ENCODE measurements around the gene OPRL1.
"Not testable (repeated sequence)": the region's sequence is repeated elsewhere in the genome, so short reads cannot be mapped to it uniquely, and the experiment has no call there.

OPRL1 gene

DNA sequence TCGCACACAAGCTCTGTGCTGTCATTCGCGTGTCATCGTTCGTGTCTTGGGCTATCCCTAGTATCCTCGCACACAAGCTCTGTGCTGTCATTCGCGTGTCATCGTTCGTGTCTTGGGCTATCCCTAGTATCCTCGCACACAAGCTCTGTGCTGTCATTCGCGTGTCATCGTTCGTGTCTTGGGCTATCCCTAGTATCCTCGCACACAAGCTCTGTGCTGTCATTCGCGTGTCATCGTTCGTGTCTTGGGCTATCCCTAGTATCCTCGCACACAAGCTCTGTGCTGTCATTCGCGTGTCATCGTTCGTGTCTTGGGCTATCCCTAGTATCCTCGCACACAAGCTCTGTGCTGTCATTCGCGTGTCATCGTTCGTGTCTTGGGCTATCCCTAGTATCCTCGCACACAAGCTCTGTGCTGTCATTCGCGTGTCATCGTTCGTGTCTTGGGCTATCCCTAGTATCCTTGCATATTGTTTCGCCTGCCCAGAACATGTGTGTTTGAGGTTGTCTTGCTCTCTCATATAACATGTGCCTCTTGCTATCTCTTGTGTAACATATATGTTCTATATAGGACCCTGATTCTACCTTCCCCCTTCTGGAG is 7.4 kb downstream of the OPRL1 start:
- not testable (repeated sequence) for DNase-seq

DNA sequence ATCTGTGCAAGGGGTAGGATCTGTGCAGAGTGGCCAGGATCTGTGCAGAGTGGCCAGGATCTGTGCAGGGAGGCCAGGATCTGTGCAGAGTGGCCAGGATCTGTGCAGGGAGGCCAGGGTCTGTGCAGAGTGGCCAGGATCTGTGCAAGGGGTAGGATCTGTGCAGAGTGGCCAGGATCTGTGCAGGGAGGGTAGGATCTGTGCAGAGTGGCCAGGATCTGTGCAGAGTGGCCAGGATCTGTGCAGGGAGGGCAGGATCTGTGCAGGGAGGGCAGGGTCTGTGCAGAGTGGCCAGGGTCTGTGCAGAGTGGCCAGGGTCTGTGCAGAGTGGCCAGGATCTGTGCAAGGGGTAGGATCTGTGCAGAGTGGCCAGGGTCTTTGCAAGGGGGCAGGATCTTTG is 8.7 kb downstream of the OPRL1 start:
- not testable (repeated sequence) for DNase-seq

DNA sequence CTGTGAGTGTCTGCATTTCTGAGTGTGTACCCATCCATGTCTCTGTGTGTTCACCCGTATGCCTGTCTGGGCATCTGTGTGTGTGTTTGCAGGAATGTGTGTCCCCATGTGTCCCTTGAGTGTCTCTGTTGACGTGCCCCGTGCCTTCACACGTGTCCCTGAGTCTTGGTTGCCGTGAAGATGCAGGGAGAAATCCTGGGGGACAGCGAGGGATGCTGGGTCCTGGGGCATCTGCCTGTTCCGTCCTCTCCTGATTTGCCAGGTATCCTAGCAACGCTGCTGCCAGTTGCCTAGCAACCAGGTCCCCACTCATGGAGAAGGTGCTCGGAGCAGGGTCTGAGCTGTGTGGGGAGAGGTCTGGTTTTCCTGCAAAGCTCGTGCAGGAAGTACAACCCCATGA is 10.3 kb downstream of the OPRL1 start:
- no peak for DNase-seq

DNA sequence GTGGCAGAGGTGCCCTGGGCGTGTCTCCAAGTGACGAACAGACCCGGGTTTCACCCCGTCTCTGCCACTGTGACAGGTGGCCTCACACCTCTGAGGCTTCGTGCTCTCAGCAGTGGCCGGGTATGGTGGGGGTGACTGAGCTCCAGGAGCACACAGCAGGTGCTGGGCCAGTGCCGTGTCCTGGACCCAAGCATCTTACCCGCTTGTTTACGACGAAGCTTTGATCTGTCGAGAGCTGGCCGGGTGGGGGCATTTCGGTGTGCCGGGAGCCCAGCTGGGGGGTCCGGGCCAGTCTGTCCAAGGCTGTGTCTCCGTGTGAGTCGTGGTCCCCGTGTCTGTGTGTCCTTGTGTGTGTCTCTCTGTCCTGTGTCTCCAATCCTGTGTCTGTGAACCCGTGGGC is 11.5 kb downstream of the OPRL1 start:
- no peak for DNase-seq

DNA sequence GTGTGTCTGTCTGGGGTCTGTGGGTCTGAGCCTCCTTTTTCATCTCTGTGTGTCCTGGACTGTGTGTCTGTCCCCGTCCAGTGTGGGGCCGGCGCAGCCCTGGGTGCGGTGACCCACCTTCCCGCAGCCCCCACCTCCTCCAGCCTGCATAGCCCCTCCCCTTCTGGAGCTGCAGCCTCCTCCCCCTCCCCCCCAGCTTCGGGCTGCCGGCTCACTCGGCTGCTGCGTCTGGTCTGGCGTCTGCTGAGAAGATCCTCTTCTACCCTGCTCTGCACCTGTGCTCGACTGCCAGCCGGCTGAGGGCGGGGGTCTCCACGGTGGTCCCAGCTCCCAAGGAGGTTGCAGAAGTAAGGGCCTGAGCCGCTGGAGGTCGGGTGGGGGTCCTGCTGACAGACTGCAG is 11.9 kb downstream of the OPRL1 start:
- peak; percentile 35 for DNase-seq

DNA sequence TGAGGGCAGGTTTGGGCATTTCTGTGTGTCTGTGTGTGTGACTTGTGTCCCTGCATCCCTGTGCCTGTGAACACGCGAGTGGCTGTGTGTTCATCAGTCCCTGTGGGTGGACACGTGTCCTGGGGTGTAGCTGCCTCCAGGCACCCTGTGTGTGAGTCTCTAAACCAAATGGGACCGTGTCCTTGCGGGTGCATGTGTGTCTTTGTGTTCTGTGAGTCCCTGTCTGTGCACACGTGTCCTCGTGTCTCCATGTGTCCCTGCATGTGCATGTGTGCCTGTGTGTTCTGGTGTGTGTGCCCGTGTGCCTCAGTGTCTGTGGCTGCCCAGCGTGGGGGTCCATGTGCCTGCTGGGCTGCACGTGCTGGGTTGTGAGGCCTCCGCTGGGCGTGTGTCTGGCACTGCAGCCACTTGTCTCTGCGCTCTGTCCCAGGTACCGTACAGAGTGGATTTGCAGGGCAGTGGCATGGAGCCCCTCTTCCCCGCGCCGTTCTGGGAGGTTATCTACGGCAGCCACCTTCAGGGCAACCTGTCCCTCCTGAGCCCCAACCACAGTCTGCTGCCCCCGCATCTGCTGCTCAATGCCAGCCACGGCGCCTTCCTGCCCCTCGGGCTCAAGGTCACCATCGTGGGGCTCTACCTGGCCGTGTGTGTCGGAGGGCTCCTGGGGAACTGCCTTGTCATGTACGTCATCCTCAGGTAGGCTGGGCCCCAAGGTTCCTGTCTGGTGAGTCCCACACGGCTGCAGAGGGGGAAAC is 12.6 kb downstream of the OPRL1 start:
- DNase-seq, result peak; percentile 21

DNA sequence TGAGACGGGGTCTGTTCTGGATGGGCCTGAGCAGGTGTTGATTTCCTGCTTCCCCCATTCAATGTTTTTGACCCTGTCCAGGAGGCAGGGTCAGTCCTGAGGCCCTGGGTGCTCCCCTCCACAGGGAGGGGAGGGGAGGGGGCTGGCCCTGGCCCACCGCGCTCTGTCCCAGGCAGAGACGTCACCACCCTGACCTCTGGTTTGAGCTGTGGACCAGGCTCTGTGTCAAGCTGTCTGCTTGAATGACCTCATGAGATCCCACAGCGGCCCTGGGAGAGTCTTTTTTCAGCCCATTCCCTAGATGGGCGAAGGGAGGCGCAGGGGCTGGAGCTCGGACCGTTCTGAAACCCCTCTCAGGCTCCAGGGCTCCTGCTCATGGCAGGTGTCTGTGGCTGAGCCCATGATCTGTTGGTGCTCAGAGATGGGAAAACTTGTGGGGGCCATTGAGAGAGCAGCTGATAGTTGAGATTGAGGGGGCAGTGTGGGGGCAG is 13.2 kb downstream of the OPRL1 start:
- no peak for DNase-seq

DNA sequence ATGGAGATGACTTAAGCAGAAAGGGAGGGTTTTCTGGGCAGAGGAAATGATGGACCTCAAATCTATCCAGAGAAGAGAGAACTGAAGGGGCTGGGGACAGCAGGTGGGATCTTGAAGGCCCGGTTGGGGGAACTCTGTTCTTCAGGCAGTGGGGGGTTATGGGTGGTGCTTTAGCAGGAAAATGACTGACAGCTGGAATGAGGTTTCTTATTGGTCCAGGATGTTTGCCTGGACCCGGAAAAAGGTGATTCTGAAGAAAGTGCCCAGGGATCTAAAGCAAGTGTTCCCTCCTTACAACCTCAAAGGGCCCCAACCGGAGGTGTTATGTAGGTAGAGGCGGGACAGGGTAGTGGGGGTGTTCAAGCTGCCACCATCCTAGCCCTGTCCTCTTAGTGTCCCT is 15.6 kb downstream of the OPRL1 start:
- DNase-seq, result no peak

DNA sequence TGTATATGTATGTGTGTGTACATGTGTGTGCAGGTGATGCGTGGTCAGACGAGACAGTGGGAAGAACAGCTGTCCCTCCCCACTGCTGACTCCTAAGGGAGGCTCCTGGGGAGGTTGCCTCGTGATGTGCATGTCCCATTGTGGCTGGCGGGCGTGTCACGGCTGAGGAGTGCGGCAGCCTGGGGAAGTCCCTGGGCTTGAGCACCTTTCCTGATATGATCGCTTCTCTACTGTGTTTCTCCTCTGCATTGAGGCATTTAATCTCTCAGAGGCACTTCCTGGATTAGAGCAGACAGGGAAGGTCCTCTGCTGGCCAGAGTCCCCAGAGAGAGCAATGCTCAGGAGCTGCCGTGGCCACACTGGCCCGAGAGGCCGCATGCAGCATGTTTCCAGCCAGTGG is 16.0 kb downstream of the OPRL1 start:
- DNase-seq, result no peak

DNA sequence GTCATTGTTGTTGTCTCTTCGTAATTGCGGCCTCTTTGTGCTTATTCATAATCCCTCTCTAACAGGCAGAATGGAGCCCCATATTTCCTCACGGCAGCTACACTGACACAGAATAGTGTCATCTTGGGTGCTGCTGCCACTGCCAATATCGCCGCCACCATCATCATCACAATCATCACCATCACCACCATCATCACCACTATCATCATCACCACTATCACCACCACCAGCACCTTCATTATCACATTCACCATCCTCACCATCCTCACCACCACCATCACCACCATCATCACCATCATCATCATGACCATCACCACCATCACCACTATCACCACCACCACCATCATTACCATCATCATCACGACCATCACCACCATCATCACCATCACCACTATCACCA is 16.7 kb downstream of the OPRL1 start:
- DNase-seq, result no peak

DNA sequence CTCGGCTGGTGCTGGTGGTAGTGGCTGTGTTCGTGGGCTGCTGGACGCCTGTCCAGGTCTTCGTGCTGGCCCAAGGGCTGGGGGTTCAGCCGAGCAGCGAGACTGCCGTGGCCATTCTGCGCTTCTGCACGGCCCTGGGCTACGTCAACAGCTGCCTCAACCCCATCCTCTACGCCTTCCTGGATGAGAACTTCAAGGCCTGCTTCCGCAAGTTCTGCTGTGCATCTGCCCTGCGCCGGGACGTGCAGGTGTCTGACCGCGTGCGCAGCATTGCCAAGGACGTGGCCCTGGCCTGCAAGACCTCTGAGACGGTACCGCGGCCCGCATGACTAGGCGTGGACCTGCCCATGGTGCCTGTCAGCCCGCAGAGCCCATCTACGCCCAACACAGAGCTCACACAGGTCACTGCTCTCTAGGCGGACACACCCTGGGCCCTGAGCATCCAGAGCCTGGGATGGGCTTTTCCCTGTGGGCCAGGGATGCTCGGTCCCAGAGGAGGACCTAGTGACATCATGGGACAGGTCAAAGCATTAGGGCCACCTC is 18.7 kb downstream of the OPRL1 start:
- DNase-seq, result no peak

DNA sequence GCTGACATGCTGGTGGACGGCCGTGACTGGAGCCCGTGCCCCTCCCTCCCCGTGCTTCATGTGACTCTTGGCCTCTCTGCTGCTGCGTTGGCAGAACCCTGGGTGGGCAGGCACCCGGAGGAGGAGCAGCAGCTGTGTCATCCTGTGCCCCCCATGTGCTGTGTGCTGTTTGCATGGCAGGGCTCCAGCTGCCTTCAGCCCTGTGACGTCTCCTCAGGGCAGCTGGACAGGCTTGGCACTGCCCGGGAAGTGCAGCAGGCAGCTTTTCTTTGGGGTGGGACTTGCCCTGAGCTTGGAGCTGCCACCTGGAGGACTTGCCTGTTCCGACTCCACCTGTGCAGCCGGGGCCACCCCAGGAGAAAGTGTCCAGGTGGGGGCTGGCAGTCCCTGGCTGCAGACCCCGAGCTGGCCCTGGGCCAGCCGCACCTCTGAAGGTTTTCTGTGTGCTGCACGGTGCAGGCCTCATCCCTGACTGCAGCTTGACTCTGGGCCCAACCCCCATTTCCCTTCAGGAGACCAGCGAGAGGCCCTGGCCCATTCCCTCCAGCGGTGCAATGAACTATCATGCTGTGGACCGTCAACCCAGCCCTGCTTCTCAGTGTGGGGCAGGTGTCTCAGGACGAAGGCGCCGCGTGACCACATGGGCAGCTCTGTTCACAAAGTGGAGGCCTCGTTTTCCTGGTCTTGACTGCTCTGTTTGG is 19.4 kb downstream of the OPRL1 start:
- DNase-seq, result no peak

DNA sequence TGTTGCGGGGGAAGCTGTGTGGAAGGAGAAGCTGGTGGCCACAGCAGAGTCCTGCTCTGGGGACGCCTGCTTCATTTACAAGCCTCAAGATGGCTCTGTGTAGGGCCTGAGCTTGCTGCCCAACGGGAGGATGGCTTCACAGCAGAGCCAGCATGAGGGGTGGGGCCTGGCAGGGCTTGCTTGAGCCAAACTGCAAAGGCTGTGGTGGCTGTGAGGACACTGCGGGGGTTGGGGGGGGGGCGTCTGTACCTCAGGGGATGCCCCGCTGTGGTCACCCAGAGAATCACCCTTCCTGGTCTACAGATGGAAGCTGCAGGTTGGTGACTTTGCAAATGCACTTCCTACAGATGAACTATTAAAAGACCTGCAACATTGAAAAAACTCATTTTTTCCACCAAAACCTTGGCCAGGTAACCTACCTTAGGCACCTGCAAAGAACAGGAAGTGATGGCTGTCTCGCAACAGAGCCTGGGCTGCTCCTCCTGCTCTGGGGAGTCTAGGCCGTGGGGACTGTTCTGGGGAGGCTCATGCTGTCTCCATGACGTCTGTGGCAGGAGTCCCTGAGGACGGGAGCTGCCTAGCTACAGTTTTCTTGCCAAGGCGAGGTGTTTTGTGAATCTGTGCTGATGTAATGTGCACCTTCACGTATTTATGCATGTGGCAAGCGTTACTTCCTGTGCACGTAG is 20.1 kb downstream of the OPRL1 start:
- no peak for DNase-seq

DNA sequence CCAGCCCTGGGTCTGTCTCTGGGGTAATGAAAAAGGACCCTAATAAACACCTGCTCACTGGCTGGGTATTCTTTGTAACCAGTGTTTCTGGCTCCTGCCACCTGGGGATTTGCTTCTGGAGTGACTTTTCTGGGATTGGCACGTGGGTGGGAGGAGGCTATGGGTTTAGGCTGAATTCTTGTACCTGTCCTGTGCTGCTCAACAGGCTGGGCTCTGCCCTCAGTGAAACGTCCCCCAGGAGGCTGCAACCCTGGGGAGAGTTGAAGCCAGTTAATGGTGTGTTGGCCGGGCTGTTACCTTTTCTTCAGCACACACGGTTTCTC is 20.6 kb downstream of the OPRL1 start:
- DNase-seq, result no peak

DNA sequence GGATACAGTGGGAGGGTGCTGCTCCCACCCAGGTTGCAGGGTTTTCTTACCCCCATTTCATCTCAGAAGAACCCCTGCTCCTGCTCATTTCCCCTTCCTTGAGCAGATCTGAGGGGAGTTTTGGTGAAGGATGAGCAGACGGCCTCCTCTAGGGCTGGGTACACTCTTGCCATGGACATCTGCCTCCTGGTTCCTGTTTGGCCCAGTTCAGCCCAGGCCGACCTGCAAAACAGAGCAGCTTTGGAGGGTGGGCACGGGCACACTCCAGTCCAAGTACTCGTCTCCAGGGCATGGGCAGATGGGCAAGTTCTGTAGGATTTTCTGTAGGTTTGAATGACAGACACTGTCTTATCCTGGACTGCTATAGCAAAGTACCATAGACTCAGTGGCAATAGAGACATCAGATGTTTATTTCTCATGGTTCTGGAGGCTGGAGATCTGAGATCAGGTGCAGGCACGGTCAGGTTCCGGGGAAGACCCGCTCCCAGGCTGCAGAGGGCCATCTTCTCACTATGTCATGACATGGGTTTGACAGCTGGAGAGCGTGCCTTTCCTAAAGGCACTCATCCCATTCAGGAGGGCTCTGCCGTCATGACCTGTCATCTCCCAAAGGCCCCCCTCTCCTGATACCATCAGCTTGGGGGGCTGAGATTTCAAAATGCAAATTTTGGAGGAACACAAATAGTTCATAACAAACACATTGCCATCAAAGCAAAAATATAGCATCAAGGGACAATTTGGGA is 21.2 kb downstream of the OPRL1 start:
- no peak for DNase-seq

DNA sequence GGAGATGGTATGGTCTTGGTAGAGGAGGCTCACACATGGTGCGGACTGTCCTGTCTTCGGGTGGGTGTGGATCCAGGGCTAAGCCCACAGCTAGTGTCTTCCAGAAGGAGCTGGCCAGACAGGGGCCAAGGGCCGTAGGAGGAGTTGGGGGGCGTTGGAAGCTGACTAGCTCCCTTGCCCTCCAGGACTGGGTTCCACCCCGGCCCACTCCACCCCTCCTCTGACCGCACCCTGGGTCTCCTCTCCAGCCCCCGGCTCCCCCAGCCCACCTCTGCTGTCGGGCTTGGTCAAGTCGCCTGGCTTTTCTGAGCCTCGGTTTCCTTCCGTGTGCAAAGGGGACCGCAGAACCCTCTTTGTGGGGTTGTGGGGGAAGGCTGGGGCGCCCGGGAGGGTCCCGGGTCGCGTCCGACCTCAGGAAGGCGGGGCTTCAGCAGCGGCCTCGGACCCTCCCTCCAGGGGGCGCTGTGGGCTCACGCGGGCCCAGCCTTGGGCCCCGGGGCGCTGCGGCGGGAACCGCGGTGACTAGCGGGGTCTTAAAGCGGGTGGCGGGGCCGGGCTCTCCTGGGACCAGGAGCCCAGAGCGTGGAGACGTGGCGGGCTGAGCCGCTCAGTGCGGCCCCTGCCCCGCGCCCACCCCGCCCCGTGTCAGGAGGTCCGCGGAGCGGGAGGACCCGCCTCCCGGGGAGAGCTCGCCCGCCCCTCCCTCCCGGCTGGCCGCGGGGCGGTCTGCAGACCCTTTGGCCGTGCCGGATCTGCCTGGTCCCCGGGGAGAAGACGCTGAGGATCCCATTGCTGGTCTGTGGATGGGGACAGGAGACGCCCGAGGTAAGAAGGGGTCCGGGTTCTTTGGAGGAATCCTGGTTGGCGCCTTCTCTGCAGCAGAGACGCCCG is 22.1 kb downstream of the OPRL1 start:
- DNase-seq, result no peak

DNA sequence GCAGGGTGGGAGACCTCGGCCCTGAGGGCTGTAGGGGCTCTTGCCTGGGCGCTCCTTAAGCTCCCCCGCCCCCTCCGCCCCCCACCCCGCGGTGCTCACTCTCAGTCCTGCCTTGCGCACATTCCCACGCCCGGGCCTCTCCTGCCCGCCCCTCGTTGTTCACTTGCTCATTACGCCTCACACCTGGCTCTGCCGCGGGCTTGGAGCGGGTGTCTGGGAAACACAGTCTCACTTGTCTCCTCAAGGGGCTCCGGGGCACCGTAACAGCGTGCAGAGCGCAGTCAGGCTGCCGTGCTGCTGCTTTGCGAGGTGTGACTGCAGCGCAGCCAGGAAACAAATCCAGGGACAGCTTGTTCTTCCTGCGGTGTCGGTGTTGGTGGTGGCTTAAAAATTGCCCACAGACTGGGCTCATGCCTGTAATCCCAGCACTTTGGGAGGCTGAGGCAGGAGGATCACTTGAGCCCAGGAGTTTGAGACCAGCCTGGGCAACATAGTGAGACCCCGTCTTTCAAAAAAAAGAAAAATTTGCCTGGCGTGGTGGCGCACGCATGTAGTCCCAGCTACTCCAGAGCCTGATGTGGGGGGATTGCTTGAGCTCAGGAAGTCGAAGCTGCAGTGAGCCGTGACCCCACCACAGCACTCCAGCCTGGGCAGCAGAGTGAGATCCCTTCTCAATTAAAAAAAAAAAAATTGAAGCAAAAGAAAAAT is 22.9 kb downstream of the OPRL1 start:
- DNase-seq, result peak; percentile 58

DNA sequence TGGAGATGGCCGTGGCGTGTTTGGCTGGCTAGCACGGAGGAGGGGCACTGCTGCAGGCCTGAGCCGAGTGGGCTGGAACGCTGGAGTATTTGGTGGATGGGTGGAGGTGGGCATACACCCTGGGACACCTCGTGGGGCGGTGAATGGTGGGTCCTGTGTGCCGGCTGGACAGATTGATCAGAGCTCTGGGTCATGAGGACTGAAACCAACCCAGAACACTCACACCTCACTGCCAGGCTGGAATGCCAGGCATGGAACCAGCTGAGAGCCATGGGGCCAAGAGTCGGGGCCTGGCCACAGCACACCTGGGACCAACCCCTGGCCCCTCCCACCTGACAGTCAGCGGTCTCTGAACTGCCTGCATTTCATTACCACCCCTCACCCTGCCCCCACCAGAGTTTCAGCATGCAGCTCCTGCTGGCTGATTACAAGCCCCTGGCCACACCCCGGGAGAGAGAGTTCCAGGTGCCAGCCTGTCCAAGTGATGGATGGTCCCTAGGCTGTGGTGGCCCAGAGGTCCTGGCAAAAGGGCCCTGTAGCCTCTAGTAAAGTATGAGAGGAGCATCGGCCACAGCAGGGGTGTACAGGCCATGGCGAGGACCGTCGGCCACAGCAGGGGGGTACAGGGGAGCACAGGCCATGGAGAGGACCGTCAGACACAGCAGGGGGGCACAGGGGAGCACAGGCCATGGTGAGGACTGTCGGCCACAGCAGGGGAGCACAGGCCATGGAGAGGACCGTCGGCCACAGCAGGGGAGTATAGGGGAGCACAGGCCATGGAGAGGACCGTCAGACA is 24.2 kb downstream of the OPRL1 start:
- DNase-seq, result no peak

DNA sequence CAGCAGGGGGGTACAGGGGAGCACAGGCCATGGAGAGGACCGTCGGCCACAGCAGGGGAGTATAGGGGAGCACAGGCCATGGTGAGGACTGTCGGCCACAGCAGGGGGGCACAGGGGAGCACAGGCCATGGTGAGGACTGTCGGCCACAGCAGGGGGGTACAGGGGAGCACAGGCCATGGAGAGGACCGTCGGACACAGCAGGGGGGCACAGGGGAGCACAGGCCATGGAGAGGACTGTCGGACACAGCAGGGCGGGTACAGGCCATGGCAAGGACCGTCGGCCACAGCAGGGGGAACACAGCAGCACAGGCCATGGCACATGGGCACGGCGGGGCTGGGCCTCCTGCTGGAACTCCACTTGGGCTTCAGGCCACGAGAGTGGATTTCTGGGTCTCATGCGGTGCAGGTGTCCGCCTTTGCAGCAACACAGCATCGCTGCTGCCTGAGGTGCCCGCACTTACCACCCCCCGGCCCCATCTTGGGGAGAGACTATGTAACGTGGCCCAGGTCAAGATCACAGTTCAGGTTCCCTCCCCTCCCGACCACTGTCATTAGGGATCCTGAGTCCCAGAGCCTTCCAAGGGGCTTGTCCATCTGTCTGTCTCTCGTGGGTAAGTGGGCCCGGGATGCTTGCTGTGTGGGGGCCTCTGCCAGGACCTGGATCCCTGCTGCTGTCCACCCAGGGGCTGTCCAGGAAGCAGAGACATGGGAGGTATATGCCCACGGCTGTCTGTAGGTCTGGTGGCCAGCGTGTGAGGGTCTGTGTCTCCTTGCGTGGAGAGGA is 25.0 kb downstream of the OPRL1 start:
- no peak for DNase-seq

Measured in NCI-H526 treated with DMSO at 0.1 percent for 48 hours (cell line).